Stomach smooth muscle (tissue), 2 donors: Measurements from ENCODE around the gene FABP1.
A peak's percentile ranks its signal among the peaks of the same experiment; 100 is the strongest.

Experiments used
- H3K27ac ChIP-seq: one replicate; pipeline ENCODE4 v1.7.0; 2013; ENCODE audit warnings: mild to moderate bottlenecking, low read length, inconsistent platforms
- H3K27me3 ChIP-seq, 2 donors: one replicate each; pipeline ENCODE4 v1.7.0; 2013; ENCODE audit warnings: low read length in 2 of 2; ENCODE audit not compliant: insufficient read depth in 2 of 2, control insufficient read depth in 1 of 2
- H3K36me3 ChIP-seq, 2 donors: one replicate each; pipeline ENCODE4 v1.7.0; 2013; ENCODE audit warnings: low read length in 2 of 2; ENCODE audit not compliant: control insufficient read depth in 2 of 2, insufficient read depth in 2 of 2
- H3K4me1 ChIP-seq: one replicate; pipeline ENCODE4 v1.7.0; 2013; ENCODE audit warnings: low read length; ENCODE audit not compliant: control insufficient read depth, insufficient read depth
- H3K4me3 ChIP-seq, 2 donors: one replicate each; pipeline ENCODE4 v1.7.0; 2013; ENCODE audit warnings: low read length in 2 of 2
- H3K9ac ChIP-seq, 2 donors: one replicate each; pipeline ENCODE4 v1.7.0; 2013; ENCODE audit warnings: low read length in 2 of 2, mild to moderate bottlenecking in 1 of 2
- H3K9me3 ChIP-seq, 2 donors: one replicate each; pipeline ENCODE4 v1.7.0; 2013; ENCODE audit warnings: low read length in 2 of 2; ENCODE audit not compliant: control insufficient read depth in 2 of 2
- donor health status: healthy.
- donor health status: Pancreatic carcinoma.

FABP1 gene

DNA sequence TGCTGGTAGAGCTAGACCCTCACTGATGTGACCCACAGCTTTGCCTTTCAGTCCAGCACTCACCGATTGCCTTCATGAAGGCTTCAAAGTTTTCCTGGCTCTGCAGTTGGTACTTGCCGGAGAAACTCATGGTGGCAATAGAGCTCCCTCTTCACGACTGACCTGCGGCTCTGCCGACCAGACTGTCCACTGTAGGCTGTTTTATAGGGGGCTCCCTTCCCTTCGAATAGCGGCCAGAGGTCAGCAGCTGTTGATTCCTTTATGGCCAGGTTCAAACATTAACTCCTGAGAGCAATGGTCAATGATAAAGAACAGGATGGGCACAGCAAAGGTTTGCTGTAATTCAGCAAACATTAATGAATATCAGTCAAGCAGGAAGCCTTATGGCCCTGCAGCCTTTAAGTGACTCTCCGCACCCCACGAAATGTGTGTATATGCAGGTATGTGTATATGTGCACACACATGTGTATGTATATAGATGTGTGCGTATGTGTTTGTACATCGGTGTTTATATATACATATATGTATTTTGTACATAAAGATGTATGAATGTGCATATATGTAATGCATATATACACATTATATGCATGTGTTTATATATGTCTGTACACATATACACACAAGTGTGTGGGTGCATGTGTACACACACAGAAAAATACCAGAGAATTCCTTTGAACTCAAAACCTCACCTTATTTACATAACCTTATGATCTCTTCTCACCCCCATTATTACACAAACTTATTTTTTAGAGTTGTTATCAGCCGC lies at the start of gene FABP1:
FABP1 (minus strand) TSS at position 175 of the 766 bp plus-strand sequence; CDS start at position 130, 45 bp downstream.
- Histone ChIP-seq H3K9ac (no peak within 1 kb of the TSS), H3K4me1 (no peaks in the 10 kb centered on the region), H3K9me3 (no peaks in the 10 kb centered on the region), H3K27me3 (peaks cover 0 to 2% of the 10 kb centered on the region in 2 donors), H3K4me3 (no peak within 1 kb of the TSS), H3K36me3 (no peaks in the 10 kb centered on the region), H3K27ac (no peak within 1 kb of the TSS)

DNA sequence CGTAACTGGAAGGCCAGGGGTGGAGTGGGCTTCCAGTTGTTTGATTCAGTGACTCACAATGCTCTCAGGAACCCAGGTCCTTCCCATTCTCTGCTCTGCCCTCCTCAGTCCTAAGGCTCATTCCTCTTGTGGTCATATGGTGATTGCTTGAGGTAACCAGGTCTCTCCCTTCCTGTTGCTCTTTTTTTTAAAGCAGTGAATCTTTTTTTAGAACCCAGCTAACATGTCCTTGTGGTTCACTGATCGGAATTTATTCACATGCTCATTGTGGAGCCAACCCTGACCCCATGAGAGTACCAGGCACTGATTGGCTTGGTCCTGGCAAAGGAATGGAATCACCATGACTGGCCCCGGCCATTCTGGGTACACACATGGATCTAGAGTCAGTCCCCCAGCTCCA lies 49.7 kb upstream of the FABP1 start:
- Histone ChIP-seq H3K4me1 (no peaks in the 10 kb centered on the region), H3K27me3 (no peaks in the 10 kb centered on the region), H3K9ac (no peak overlapping the region), H3K4me3 (no peak overlapping the region), H3K27ac (no peak overlapping the region), H3K36me3 (peaks cover 9 to 22% of the 10 kb centered on the region in 2 donors), H3K9me3 (no peaks in the 10 kb centered on the region)

- Histone ChIP-seq H3K9ac (no peak overlapping the region), H3K4me1 (peaks cover 7% of the 10 kb centered on the region), H3K9me3 (no peaks in the 10 kb centered on the region), H3K4me3 (no peak overlapping the region), H3K27me3 (no peaks in the 10 kb centered on the region), H3K27ac (no peak overlapping the region), H3K36me3 (peaks cover 9 to 21% of the 10 kb centered on the region in 2 donors)
Observed at GRCh38 chr2:88176352-88176984, 48.6 kb upstream of the FABP1 start.

- Histone ChIP-seq H3K9me3 (no peaks in the 10 kb centered on the region), H3K27me3 (no peaks in the 10 kb centered on the region), H3K27ac (no peak overlapping the region), H3K36me3 (peaks cover 4 to 11% of the 10 kb centered on the region in 2 donors), H3K9ac (no peak overlapping the region), H3K4me3 (no peak overlapping the region), H3K4me1 (peaks cover 19% of the 10 kb centered on the region)
Observed at GRCh38 chr2:88172882-88173281, 45.0 kb upstream of the FABP1 start.

DNA sequence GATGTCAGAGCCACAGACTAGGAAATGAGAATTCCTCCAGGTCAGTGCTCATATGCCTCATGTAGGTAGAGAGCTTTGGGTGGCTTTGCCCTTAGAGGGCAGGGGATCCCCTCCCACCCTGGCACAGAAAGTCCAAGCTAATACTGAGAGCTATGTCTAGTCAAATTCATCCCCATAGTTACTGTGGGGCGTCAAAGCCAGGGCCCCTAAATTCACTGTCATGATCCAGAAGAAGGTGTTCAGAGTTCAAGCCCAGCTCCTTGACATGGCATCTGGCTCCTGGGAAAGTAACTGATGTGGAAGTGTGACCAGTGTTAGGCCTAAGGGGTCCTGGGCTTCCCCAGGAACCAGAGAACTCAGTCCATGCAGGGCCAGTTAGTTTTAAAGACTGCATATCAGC lies 44.1 kb upstream of the FABP1 start:
- Histone ChIP-seq H3K9me3 (no peaks in the 10 kb centered on the region), H3K4me1 (peaks cover 19% of the 10 kb centered on the region), H3K27me3 (no peaks in the 10 kb centered on the region), H3K36me3 (peaks cover 4 to 9% of the 10 kb centered on the region in 2 donors), H3K27ac (no peak overlapping the region), H3K4me3 (no peak overlapping the region), H3K9ac (no peak overlapping the region)

DNA sequence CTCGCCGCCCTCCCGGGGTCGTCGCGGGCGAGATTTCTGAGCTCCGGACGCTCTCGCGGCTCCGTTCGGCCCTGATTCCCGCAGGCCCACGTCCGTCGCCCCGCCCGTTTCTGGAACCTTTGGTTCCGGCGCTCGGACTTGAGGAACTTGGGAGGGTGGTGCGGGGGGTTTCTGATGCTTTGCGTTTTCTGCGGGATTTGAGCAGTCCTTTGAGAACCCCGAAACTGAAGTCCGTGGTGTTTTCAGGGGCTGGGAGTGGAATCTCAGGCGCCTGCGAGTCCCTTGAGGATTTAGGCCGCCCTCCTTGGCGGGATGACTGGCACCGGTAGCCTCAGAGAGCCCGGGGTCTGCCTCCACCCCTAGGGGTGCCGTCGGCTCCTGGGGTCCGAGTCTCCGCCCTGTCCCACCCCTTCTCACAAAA lies 42.6 kb upstream of the FABP1 start:
- H3K9ac ChIP-seq, result peak overlapping the region; percentile 97
- H3K27ac ChIP-seq, result peak overlapping the region; percentile 89
- peaks cover 29% of the 10 kb centered on the region for H3K4me1 ChIP-seq
- no peaks in the 10 kb centered on the region for H3K9me3 ChIP-seq
- H3K4me3 ChIP-seq, result peak overlapping the region; percentile 84 to 85
- H3K36me3 ChIP-seq, result peaks cover 3 to 8% of the 10 kb centered on the region in 2 donors
- no peaks in the 10 kb centered on the region for H3K27me3 ChIP-seq

GRCh38 chr2:88168386-88168785 lies 40.5 kb upstream of the FABP1 start:
- H3K27ac ChIP-seq, result peak overlapping the region; percentile 89
- H3K4me1 ChIP-seq, result peaks cover 40% of the 10 kb centered on the region
- H3K9ac ChIP-seq, result no peak overlapping the region
- H3K36me3 ChIP-seq, result no peaks in the 10 kb centered on the region
- no peaks in the 10 kb centered on the region for H3K9me3 ChIP-seq
- no peak overlapping the region for H3K4me3 ChIP-seq
- no peaks in the 10 kb centered on the region for H3K27me3 ChIP-seq

DNA sequence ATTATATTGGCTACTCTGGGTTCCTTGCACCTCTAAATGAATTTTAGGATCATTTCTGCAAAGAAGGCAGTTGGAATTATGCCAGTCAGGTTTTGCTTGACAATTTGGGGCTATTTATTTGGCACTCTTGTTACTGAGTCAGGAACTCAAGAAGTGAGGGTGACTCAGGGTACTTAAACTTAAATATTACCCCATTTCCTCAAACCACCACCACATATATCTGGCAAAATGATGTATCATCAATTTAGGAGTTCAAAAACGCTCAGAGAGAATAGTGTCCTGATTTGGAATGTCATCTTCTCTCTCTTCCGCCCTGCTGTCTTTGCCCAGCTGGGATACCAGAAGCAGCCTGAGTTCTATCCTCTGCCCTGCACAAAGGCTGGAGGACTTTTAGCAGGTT lies 39.9 kb upstream of the FABP1 start:
- Histone ChIP-seq H3K27ac (peak overlapping the region; percentile 89), H3K4me1 (peaks cover 40% of the 10 kb centered on the region), H3K4me3 (no peak overlapping the region), H3K27me3 (no peaks in the 10 kb centered on the region), H3K36me3 (no peaks in the 10 kb centered on the region), H3K9ac (no peak overlapping the region), H3K9me3 (no peaks in the 10 kb centered on the region)

DNA sequence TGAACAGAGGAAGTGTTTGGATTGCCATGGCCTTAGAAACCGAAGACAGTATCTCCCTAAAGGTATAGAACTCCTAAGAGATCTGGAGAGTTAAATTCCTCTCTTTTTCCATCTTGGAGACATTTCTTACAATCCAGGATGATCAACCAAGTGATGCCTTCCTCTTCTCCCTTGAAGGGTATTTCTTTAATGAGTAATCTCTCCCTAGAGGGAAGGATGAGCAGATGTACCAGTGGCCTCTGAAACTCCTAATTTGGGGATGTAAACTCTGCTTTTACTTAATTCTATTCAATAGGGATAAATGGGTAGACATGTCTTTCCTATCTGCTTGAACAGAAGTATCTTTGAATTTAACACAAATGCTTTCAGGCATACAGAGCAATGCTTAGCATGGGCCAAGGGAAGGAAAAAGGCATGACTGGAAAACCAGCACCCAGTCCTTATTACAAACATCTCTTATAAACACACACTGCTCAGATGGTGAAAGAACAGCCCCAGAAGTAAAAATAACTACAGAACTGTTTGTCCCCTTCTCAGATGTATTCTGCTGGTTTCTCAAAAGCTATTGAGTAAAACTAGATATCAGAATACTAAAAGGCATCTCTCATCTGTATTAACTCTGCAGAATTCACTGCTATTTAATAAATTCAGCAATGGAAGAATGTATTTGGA lies 37.6 kb upstream of the FABP1 start:
- Histone ChIP-seq H3K4me1 (peaks cover 27% of the 10 kb centered on the region), H3K36me3 (no peaks in the 10 kb centered on the region), H3K9ac (peak overlapping the region in 1 of 2 donors; percentile 44), H3K9me3 (no peaks in the 10 kb centered on the region), H3K4me3 (no peak overlapping the region), H3K27me3 (no peaks in the 10 kb centered on the region), H3K27ac (peak overlapping the region; percentile 89)

DNA sequence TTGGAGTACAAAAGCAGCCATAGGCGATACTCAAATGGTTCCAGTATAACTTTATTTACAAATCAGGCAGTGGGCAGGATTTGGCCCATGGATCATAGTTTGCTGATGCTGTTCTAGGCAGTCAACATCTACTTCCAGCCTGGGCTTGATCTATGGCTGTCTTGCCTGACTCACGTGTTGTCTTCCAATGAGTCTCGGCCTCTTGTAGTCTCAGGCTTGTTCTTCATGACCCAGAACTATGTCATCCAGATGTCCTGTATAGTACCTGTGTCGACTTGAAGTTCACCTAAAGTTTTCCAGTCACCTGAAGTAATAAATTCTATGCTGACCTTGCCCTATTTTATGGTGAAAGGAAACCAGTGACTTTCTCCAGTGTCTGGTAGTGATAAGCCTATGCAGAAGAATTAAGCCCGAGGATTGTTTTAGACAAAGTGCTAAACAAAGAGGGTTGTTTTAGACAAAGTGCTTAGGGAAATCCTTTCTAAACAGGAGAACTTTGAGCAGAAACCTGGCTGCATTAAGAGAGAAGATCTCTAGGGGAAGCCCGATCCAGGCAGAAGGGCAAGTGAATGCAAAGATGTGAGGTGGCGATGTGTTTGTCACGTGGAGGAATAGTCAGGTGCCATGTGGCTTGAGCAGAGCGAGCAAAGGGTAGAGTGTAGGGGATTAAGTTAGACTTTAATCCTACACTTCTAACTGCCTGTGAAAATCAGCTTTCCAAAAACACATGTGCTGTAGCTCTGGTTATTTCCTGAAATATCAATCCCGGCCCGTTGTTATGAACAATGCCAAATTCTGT lies 33.8 kb upstream of the FABP1 start:
- Histone ChIP-seq H3K36me3 (no peaks in the 10 kb centered on the region), H3K4me1 (peaks cover 19% of the 10 kb centered on the region), H3K27ac (no peak overlapping the region), H3K9me3 (no peaks in the 10 kb centered on the region), H3K4me3 (no peak overlapping the region), H3K27me3 (no peaks in the 10 kb centered on the region), H3K9ac (no peak overlapping the region)
